Superior temporal gyrus (tissue), 1 donor: ENCODE results near the gene PCOLCE2.

ENCODE experiments used
- DNase-seq: peaks from one replicate; pipeline ENCODE4 v3.0.0-alpha.2; 2016; ENCODE audit errors: extremely low spot score

PCOLCE2 gene, protein sequence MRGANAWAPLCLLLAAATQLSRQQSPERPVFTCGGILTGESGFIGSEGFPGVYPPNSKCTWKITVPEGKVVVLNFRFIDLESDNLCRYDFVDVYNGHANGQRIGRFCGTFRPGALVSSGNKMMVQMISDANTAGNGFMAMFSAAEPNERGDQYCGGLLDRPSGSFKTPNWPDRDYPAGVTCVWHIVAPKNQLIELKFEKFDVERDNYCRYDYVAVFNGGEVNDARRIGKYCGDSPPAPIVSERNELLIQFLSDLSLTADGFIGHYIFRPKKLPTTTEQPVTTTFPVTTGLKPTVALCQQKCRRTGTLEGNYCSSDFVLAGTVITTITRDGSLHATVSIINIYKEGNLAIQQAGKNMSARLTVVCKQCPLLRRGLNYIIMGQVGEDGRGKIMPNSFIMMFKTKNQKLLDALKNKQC

DNA sequence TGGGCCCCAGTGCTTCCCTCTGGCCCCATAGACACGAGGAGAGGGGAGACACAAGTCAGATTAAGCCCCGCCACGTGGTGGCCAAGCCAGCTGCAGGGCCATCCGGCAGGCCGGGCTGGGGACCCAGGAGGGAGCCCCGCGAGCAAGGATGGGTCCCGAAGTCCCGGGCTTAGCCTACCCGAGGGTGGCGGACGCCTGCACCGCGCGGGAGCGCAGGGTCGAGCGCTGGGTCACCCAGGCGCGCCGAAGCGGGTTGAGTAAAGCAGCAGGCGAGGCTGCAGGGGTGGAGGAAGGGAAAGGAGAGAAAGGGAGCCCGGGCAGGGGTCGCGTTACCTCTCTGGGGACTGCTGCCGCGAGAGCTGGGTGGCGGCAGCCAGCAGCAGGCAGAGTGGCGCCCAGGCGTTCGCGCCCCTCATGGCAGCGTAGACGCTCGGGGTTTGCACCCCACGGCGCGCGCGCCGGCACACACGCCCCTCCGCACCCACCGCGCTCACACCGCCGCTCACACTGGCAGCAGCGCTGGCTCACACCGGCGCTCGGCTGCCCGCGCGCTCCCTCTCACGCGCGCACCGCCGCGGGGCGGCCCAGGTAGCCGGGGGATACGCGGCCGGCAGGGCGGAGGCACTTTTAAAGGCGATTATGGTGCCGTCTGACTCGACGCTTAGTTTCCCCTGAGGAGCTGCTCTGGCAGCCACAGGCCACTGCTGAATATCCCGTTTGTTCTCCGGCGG lies at the start of gene PCOLCE2:
Gene PCOLCE2 (minus strand): TSS at position 603 of the 731 bp plus-strand sequence. CDS start 187 bp downstream, at position 416.
- no peak for DNase-seq

DNA sequence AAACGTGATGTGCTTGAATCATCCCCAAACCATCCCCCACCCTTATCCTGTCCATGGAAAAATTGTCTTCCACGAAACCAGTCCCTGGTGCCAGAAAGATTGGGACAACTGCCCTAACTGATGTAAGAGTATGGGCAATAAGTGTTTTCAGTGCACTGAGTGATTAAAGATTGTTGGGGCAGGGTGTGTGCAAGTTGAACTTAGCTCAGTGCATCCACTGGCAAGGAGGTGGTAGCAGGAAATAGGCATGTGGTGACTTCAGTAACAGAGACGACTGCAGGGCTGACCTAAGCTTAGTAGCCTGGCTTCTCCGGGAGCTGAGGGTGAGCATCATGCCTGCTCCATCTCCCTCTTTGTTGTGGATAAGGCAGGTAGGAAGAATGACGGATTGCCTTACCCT lies 47.1 kb upstream of the PCOLCE2 start:
- DNase-seq: no peak

DNA sequence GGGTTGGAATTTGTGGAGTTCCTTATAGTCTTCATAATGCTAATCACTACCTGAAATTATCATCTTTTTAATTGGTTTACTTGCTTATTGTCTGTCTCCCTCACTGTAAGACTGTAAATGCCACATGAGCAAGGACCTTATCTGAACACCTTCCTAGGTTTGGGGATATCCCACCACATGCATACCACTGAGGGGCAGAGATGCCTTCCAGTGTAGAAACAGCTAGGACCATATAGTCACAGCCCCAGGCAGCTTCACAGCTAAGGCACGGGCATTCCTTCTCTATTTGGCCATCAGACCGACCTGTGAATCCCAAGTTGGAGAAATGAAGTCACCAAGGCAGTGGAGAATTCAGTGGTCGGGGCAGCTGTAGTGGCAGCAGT lies 46.0 kb upstream of the PCOLCE2 start:
- DNase-seq: no peak

DNA sequence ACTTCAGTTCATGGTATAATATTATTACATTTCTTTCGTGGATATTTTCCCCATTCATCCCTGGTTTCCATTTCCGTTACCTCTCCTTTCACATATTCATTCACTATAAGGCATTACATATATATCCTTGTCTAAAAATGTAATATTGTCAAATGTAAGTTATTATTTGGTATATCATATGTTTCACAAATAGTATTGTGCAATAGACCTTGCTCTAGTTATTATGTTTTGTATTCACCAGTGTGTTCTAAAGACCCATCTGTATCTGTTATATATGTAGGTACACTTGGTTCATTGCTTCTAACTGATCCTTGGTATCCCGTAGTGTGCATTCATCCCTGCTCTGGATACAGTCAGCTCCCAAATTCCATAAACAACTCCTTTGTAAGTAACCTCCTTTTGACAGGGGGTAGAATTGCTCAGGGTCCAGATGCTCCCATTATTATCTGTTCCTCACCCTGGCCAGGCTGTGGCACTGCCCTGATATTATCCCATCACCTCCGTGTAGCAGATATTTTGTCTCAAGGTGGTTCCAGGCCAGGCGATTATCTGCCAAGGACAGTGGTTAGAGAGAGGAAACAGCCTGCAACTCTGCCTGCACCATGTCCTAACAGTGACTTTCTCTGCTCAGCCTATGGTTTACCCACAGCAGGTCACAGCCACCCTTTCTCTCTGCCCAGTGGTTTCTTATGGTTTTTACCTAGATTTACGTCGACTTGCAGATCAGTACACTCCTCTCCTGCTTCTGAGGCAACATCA lies 45.4 kb upstream of the PCOLCE2 start:
- DNase-seq: no peak

DNA sequence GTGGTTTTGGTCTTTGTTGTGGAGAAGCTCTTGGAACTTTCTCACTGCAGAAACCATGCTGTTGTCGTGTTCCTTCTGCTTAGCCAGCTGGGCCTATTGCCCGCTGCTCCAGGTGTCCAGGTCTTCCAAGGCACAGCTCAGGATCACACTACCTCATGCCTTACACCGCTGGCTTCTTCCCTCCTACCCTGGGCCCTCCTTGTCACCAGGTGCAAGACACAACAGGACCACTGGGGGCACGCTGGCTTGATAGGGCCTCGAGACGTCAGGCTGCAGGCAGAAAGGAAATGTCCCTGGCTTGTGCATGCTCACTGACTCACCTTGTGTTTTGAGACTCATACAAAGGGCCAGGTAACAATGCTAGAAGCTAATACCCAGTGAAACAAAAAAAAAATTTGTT lies 42.3 kb upstream of the PCOLCE2 start:
- no peak for DNase-seq

DNA sequence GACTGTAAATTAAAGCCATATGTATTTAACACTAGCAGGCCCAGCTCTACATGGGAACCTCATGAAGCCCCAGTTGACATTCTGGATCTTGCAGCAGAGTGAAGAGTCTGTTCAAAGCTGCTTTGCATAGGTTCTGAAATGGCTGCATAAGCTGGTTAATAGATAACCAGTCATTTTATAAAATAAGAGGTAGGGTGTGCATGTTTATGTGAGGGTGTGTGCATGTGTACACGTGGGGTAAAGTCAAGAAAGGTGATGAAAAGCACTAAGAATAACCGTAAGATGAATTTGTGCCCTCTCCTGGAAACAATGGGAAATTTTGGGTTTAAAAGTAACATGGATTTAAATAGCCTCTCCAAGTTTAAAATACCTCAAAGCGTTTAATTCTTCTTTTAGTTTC lies 41.6 kb upstream of the PCOLCE2 start:
- DNase-seq: no peak

DNA sequence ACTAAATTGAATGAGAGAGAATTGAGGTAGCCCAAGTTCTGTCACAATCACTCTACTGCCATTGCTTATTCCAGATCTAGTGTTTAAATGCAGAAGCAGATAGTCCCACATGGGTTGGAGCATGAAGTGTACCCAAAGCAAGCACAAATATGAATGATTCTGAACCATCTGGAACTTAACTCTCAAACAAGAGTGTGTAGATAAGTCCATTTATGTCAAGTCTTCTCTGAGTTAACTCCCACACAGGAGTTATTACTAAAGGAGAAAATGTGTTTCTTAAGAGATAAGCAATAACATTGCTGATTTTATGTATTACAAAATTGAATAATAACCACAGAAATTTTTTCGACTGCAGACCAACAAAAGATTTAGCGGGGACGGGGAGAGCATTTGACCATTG lies 41.0 kb upstream of the PCOLCE2 start:
- DNase-seq: no peak

DNA sequence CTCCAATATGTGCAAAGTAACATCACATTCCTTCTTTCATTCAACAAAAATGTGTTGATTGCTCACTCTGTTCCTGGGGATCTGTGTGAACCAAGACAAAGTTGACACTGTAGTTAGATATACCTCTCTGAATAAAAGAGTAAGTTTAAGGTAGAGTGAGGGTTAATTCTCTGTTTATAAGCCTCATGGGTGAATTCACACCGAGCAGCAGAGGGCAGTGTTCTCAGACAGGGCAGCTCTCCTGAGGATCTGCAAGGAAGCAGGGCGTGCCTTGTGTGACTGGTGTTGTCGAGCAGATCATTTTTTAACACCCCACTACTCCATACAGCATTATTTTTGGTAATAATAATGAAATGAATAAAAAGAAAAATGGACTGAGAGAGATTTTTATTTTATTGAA lies 40.2 kb upstream of the PCOLCE2 start:
- no peak for DNase-seq

DNA sequence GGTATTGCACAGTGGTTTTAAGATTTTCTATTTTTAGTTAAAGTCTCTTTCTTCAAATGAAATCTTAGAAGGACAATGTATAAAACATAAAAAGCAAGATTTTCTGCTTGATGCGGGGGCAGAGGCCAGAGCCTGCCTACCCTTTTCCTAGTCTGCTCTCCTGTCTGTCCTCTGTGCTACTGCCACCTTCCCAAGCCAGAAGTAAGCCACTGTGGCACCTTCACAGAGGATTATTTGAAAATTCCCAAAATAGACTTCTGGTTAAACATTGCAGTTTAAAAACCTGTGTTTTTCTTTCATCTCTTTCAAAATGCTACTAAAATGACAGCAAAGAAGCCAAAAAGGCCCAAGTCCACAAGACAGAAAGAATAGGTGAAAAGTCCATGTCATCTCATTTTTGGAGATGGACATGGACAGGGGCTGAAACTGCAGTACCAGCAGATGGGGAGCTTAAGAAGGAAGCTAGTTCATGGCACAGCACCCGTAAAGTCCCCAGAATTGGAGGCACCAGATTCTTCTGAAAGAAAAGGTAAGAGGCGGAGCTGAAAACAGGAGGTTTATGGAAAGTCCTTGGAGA lies 37.6 kb upstream of the PCOLCE2 start:
- no peak for DNase-seq

DNA sequence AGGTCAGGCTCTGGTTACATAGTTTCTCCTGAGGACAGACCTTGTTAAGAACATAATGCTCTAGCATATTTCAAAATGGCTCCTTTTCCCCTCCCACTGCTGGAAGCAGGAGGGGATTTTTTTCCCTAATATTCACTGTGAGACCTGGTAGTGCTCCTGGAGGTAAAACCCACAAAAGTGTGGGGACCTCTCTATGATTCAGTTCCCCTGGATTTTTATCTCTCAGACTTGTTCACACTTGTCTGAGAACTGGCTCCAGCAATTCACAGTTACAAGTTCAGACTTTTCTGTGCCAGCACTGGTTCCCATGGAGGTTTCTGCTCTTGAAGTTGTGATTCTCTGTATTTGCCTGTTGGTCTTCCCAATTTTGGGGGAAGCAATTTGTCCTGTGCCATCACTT lies 36.3 kb upstream of the PCOLCE2 start:
- DNase-seq: no peak

DNA sequence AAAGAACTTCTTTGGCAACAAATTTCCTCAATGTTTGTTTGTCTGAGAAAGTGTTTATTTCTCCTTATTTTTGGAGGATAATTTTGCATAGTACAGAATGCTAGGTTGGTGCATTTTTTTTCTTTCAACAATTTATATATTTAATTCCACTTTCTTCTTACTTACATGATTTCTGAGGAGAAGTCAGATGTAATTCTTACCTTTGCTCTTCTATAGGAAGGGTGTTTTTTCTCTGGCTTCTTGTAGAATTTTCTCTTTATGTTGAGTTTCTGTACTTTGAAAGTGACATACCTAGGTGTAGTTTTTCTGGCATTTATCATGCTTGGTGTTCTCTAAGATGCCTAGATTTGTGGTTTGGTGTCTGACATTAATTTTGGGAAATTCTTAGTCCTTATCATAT lies 34.8 kb upstream of the PCOLCE2 start:
- no peak for DNase-seq

DNA sequence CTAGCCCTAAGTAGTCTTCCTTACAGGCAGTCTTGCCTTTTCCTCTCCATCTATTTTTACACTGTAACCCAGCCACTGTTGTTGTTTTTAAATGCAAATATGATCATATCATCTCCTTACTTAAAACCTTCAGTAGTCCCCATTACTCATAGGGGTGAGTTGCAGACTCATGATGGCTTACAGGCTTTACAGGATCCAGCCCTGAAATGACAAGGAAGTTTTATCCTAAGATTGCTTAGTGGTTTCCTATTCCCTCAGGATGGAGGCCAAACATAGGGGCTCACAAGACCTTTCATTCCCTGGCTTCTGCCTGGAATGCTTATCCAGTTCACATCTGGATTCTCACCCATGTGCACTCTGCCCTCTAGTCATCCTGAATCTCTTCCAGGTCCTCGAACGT lies 27.7 kb upstream of the PCOLCE2 start:
- no peak for DNase-seq

DNA sequence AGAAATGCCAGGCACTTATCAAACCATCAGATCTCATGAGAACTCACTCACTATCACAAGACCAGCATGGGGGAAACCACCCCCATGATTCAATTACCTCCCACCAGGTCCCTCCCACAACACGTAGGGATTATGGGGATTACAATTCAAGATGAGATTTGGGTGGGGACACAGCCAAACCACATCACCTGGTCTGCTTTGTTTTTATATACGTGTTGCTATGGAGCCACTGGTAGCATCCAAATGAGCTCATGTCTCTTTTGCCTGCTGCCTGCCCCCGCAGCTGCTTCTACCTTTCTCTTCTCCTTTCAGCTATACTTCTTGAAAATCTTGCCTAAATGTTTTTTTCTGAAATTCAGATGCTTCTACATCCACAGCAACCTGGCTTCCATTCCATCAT lies 26.8 kb upstream of the PCOLCE2 start:
- DNase-seq: no peak

DNA sequence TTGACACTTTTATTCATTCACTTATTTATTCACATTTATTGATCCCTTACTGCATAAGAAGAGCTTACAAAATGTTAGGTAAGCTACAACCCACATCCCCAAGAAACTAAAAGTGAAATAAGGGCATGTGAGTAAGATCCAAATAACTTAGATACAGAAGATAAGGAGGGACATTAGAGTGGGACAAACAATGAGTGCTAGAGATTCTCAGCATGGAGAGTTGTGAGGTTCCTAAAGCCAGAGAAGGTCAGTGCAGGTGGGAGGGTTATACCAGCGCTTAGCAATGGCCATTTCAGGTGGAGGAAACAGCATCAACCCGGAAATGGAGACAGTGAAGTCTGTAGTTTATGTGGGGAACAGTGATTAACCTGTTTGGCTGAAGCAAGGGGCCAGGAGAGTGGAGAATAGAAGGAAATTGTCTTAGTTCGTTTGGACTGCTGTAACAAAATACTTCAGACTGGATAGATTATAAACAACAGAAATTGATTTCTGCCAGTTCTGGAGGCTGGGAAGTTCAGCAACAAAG lies 25.5 kb upstream of the PCOLCE2 start:
- no peak for DNase-seq

DNA sequence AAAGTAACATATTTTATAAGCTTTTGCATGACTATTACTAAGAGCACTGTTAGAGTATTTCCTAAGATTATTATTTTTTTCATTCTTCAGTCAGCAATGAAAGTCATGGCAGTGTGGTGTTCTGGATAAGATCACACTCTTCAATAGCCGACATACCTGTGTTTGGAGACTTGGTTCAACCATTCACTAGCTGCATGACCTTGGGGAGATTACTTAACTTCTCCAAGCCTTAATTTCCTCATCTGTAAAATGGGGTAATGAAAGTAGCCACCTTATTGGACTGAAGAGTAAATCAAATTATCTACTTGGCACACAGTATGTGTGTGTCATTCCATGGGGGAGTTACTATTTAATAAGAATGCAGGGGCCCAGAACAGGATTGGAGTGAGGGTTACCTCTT lies 24.5 kb upstream of the PCOLCE2 start:
- no peak for DNase-seq

DNA sequence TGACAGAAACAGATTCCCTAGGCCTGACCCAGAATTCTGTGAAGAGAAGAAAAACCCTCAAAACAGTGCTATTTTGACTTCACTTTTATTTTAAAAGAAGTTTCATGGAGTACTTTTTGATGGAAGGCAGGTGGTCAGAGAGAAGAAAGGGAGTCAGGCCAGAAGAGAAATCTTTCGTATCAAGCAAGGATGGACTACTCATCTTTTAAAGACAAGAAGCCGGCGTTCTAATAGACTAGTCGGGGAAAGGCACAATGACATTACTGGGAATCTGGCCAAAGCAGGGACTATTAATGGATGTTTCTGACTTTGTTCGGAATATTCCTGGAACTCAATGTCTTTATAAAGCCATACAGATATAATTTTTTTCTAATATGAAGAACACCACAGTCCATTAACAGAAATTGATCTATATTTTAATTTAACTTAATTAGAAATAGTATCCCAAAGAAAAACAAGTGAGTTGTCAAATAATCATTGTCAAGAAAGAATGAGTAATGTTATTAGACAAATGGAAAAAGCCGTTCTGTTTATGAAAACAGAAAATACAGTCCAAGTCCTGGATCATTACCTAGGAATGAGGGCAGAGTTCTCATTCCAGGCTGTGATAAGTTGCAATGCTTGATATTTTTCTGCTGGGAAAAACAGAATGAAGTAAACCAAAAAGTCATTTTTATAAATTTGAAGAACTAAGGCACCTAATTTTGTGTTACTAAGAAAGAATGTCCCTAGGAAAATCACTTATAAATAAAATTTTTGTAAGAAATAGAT lies 23.7 kb upstream of the PCOLCE2 start:
- DNase-seq: no peak

DNA sequence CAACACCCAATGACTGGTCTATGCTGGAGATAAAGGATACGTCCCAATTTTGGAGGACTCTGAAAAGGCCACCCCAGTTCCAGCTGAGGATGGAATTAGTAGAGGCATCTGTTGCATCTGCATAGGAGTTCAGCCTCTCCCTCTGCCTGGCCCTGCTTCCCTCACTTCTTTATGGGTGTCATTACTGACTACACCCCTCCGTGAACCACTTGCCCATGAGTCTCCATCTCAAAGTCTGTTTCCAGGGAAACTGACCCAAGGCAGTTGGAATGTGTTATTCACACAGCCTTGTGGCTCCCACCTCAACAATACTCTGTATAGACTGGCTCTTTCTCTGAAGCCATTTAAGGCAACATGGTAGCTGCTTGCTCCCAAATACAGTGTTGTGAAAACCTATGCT lies 21.4 kb upstream of the PCOLCE2 start:
- no peak for DNase-seq

DNA sequence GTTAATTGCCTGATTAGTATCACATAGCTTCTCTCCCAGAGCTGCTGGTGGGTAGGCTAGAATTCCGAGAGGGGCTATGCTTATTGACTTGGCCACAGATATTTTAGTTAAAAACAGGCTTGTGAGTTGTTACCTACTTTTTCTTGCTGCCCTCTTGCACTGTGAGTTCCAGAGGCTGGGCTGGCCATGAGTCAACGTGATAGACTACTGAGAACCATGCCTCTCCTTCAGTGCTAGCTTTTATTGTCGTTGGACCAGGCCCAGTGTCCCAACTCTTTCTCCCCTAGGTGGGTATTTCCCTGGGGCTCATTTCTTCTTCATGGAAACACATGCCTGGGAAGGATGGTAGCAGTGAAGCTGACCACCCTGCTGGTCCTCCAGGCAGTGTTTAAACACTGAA lies 20.4 kb upstream of the PCOLCE2 start:
- no peak for DNase-seq

DNA sequence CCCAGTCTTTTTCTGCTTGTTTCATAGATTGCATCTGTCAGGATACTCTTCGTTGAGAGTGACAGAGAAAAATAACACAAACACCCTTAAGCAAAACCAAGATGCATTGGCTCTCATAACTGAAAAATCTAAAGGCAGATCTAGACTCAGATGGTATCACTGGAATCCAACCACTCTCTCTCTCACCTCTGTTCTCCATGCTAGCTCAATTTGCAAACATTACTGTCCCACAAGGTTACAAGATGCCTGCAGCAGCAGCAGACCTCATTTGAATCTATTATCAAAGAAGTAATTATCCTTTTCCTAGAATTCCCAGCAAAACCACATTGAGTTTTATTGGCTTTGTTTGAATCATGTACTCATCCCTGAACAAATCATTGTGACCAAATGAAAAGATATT lies 19.1 kb upstream of the PCOLCE2 start:
- no peak for DNase-seq

DNA sequence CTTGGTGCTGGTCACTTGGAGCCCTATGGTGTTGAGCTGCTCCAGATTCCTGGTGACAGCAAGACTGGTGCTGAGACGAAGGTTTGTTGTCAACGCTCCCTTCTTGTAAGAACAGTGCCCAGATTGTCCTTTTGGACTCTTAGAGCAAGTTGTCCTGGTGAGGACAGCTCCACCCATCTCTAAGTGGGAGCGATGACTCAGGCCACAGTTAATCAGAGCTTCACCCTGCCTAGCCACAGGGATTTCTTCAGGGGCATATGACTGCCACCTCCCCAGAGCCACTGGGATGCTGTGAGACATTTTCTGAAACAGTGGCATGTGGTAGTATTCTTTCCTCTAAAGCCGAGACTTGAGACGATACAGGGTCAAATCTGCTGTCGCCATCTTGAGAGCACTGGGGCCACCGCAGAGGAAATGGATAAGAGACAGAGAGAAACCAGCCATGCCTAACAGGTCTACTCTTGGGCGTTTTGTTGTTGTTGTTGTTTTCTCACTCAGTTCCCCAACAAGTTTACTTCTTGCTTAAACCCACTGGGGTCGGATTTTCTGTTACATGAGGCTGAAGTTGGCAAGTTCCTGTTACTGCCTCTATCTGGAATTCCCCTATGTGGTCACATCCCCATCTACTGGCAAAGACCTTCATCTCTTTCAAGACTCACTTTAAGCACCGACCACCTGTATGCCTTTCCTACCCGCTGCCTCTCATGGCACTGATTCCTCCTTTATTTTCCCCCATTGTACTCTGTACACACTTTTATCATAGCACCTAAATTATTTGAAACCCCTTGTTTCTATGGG lies 16.0 kb upstream of the PCOLCE2 start:
- no peak for DNase-seq
